Measurements from ENCODE around the gene SLC39A11.

DNA sequence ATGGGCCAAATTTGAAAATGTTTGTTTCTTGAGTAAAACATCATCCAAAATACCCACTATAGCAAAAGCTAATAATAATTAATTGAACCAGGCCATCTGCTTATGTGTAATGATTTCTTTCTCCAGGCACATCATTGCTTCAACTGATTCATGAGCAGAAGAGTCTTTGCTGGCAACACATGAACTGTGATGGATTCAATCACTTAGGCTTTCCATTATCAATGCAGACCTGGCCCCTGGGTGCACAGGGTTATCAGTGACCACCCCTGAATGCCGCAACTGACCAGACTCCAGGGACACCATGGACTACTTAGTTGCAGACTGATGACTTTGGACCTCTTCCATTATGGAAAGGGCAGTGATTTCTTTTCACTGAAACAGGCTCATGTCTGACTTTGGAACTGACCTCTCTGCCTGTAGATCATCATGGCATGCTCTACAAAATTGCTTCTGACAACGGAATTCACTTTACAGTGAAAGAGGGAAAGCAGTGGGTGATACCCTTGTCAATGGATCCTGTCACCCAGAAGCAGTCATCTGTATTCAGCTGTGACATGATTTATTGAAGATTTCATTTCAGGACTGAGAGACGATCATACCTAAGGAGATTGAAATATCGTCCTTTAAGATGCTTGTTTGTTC, 448.8 kb downstream of the SLC39A11 start:
- TF ChIP-seq EZH2 (IDR thresholded peaks at IDR 0.05; ENCODE audit: low read depth) (no peak), CTCF (conservative IDR thresholded peaks at IDR 0.05) (no peak)

All from PC-9 (cell line).